Occipital lobe (tissue), 2 donors: Measurements from ENCODE around the gene PLSCR1. TPM values are rescaled to one million over a fixed set of nuclear protein-coding genes. Genes with fewer than 3 reads are reported as not detected.
"Not testable (repeated sequence)": the region's sequence is repeated elsewhere in the genome, so short reads cannot be mapped to it uniquely, and the experiment has no call there.

Experiments
- DNase-seq: peaks from one replicate; lab custom pipeline; 2025; lab: John Stamatoyannopoulos, UW
- total RNA-seq: library from RNA; depleted of rRNA; stranded (reverse); fragments of >200 nt; gene quantifications from one replicate; pipeline ENCODE4 v1.2.3, GENCODE V29; 2014

PLSCR1 gene
- total RNA-seq, 1 donor from 2014 or later: 11.9 TPM

DNA sequence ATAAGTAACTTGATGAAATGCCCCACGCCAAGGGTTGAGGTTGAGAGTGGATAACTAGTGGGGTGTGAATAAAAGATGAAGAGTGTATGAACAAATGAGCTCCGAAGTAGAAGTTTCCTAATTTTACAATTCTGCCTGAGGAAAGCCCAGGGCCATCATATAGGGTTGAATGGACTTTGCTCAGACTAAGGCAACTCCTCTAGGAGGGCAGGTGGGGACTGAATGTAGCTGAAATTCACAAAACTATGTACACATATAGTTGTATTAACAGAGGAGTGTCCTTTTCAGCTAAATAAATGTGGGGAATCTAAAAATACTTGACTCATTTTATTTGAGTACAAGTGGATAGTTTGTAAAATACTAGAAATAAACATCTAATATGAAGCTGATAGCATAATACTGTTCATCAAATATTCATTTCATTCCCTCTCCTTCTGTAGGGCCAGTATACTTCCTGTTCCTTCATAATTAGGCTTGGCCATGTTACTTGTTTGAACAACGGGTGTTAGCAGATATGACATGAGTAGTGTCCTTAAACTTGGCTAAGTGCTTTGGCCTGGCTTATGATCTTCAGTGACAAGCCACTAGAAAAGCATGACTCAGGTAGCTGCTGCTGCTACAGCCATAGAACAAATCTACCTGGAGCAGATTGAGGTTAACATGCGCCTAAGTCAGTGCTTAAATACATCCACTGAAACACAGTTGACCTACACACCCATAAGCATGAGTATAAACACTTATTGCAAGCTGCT is 26.5 kb downstream of the PLSCR1 start:
- DNase-seq: no peak

GRCh38 chr3:146513386-146514051 is 30.9 kb downstream of the PLSCR1 start:
- DNase-seq: no peak

DNA sequence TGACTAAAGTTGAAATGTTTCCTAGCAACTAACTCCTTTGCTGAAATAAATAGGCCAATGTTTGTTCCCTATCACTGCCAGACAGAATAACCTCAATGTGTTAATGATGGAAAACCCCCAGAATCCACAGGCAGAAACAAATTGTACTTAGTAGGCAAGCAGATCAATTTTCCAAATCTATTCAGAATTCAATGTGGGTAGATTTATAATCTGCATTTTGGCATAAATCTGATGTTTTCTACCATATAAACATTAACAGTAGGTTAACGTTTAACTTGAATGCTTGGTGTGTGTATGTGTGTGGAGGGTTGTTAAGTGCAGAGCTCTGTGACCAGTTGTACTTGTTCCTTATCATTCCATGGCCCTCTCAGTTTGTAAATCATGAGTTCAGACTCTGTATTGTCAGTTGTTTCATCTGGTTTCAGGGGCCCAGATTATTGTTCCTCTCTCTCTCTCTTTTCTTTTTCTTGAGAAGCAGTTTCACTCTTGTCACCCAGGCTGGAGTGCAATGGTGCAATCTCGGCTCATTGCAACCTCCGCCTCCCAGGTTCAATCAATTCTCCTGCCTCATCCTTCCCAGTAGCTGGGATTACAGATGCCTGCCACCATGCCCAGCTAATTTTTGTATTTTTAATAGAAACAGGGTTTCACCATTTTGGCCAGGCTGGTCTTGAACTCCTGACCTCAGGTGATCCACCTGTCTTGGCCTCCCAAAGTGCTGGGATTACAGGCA is 32.8 kb downstream of the PLSCR1 start:
- DNase-seq: no peak

DNA sequence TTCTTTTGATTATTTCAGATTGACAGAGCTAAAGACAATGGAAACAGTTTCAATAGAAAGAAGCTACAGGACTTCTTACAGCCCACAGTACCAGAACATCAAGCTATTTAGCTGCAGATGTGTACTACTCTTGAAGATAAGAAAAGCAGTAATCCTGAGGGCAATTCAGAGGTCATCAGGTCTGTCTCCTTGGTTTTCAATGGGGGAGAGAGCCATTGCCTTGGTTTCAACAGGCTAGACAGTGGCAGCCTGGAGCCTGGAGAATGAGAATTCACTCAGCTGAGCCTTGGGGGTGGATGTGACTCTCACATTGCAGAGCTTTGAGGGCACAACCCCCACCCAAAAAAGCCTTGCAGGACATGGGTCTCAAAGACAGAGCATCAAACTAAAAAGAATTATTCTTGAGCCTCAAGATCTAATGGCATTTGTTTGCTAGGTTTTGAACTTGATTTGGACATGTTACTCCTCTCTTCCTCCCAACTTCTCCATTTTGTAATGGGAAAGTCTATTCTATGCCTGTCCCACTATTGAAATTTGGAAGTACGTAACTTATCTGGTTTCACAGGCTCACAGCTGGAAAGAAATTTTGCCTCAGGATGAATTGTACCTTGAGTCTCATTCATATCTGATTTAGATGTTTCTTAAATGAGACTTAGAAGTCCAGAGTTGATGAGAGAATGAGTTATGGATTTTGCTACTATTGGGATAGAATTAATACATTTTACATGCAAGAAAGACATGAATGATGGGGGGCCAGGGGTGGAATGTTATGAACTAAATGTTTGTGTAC is 36.9 kb downstream of the PLSCR1 start:
- no peak for DNase-seq

- DNase-seq: no peak
Observed at GRCh38 chr3:146505516-146505915, 38.9 kb downstream of the PLSCR1 start.

- DNase-seq: no peak
Observed at GRCh38 chr3:146504498-146505197, 39.8 kb downstream of the PLSCR1 start.

GRCh38 chr3:146503461-146504202 is 40.8 kb downstream of the PLSCR1 start:
- DNase-seq: no peak

DNA sequence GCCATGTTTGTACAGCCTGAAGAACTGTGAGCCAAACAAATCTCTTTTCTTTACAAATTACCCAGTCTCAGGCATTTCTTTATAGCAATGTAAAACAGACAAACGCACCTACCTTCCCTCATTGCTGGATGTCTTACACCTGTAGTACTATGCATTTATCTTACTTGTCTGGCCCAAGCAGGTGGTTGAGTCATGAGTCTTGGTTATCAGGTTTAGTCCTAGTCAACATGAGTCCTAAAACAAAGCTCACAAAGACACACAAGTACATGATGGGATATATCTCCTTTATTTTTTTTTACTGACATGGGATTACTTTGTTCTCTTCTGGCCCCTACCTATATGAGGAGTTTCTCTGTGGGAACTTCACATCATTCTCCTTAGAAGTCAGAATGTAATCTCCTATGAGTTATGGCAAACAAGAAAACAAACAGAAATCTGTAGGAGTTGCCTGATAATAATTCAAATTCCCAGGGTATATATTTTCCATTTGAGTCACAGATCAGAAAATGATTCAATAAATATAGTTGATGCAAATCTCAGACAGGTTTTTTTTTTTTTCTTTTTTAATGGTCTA is 41.4 kb downstream of the PLSCR1 start:
- DNase-seq: no peak

- DNase-seq: no peak
Observed at GRCh38 chr3:146501752-146502151, 42.7 kb downstream of the PLSCR1 start.

- no peak for DNase-seq
Observed at GRCh38 chr3:146499701-146500100, 44.7 kb downstream of the PLSCR1 start.

GRCh38 chr3:146498002-146498736 is 46.2 kb downstream of the PLSCR1 start:
- no peak for DNase-seq

DNA sequence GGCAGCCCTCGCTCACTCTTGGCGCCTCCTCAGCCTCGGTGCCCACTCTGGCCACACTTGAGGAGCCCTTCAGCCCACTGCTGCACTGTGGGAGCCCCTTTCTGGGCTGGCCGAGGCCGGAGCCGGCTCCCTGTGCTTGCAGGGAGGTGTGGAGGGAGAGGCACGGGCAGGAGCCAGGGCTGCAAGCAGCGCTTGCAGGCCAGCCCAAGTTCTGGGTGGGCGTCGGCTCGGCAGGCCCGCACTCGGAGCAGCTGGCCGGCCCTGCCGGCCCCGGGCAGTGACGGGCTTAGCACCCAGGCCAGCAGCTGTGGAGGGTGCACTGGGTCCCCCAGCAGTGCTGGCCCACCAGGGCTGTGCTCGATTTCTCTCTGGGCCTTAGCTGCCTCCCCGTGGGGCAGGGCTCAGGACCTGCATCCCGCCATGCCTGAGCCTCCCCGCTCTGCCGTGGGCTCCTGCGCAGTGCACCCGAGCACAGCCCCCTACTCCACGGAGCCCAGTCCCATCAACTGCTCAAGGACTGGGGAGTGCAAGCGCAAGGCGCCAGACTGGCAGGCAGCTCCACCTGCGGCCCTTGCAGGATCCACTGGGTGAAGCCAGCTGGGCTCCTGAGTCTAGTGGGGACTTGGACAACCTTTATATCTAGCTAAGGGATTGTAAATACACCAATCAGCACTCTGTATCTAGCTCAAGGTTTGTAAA is 47.1 kb downstream of the PLSCR1 start:
- not testable (repeated sequence) for DNase-seq

DNA sequence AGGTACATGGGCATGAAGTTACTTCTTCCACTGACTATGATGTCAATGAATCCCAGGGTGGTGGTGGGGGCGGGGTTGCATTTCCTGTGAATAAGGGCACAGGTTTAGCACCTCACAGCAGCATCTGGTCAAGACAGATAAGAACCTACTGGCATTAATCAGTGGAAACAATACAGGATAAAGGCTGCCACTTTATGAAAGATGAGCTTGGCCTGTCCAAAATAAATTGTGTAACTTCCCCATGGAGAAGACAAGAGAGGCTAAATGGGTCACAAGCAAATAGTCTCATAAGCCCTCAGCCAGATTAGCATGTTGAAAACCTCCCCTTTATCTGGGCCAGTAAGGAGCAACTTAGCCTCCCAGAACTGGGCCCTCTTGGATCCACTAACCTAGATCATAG is 47.7 kb downstream of the PLSCR1 start:
- no peak for DNase-seq

DNA sequence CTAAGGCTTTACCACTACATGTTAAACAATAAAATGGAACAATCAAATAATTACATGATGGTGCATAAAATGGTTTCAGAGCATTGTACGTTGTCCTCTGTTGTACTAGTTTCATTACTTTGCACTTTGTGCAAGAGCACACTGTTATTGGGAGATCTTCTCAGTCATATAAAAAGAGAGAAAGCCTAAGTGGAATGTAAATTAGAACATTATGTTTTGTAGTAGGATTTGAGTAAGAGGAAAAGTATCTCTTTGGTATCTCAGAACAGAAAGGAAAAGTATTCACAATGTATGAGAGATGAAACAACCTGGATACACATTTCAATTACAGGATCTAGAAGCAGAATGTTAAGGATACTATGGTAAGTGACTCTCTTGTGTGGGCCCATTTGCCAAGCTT is 48.2 kb downstream of the PLSCR1 start:
- DNase-seq: no peak

- DNase-seq: no peak
Observed at GRCh38 chr3:146493761-146494160, 50.6 kb downstream of the PLSCR1 start.

DNA sequence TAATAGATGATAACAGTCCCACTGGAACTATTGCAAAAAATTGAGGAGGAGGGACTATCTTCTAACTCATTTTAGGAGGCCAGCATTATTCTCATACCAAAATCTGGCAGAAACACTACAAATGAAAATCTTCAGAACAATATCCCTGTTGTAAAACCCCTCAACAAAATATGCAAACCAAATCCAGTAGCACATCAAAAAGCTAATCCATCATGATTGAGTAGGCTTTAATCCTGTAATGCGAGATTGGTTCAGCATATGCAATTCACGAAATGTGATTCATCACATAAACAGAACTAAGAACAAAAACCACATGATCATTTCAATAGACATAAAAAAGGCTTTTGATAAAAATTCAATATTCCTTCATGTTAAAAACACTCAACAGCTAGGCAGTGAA is 51.2 kb downstream of the PLSCR1 start:
- no peak for DNase-seq

DNA sequence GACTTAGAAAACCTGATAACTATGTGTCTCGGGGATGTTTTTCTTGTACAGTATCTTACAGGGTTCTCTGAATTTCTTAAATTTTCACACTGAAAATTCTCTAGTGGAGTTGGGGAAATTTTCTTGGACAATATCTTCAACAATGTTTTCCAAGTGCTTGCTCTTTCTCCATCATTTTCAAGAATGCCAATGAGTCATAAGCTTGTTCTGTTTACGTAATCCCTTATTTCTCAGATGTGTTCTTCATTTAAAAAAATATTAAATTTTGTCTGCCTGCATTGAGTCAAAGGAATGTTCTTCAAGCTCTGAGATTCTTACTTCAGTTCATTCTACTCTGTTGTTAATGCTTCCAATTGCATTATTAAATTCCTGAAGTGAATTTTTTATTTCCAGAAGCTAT is 53.1 kb downstream of the PLSCR1 start:
- DNase-seq: no peak

DNA sequence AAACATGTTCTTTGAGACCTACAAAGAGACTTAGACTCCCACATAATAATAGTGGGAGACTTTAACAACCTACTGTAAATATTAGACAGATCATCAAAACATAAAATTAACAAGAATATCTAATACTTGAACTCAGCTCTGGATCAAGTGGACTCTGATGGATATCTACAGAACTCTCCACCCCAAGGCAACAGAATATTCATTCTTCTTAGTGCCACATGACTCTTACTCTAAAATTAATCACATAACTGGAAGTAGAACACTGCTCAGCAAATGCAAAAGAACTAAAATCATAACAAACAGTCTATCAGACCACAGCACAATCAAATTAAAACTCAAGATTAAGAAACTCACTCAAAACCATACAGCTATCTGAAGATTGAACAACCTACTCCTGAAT is 59.1 kb downstream of the PLSCR1 start:
- DNase-seq: no peak
